GM12878 (cell line): ENCODE measurements around the gene ABCA3. TPM values are rescaled to one million over a fixed set of nuclear protein-coding genes. Genes with fewer than 3 reads are reported as not detected.

ENCODE experiments used
- CHD1 ChIP-seq: IDR thresholded peaks from 2 replicates; pipeline ENCODE4 v1.6.1; 2012; ENCODE audit warnings: low read depth, low read length, improper control_type of control experiment
- EP300 ChIP-seq, 2 experiments: fragments of 150-350 bp in 1 of 2; IDR thresholded peaks; 2 replicates each; pipeline ENCODE4 v1.6.1; 2011 to 2012; ENCODE audit warnings: low read depth in 2 of 2, low read length in 2 of 2, borderline replicate concordance in 1 of 2, improper control_type of control experiment in 1 of 2, inconsistent platforms in 1 of 2; ENCODE audit not compliant: control insufficient read depth in 1 of 2
- ESRRA ChIP-seq: IDR thresholded peaks from 2 replicates; pipeline ENCODE4 v1.6.1; 2012; ENCODE audit warnings: mild to moderate bottlenecking, low read length, improper control_type of control experiment
- HCFC1 ChIP-seq: fragments of 150-350 bp; IDR thresholded peaks from 2 replicates; pipeline ENCODE4 v1.6.1; 2014; ENCODE audit warnings: low read length
- IRF5 ChIP-seq: fragments of 450-650 bp; IDR thresholded peaks from 2 replicates; pipeline ENCODE4 v1.6.1; 2017; ENCODE audit warnings: borderline replicate concordance
- MEF2A ChIP-seq: IDR thresholded peaks from 2 replicates; pipeline ENCODE4 v1.6.1; 2011; ENCODE audit warnings: low read depth, mild to moderate bottlenecking, low read length, moderate library complexity; ENCODE audit not compliant: insufficient read depth
- MTA3 ChIP-seq: IDR thresholded peaks from 2 replicates; pipeline ENCODE4 v1.6.1; 2012; ENCODE audit warnings: low read length, inconsistent platforms, borderline replicate concordance
- MYC ChIP-seq: IDR thresholded peaks from 2 replicates; pipeline ENCODE4 v1.6.1; 2011; ENCODE audit warnings: mild to moderate bottlenecking, low read length, moderate library complexity, inconsistent platforms; ENCODE audit not compliant: insufficient read depth, insufficient replicate concordance, insufficient read length, severe bottlenecking
- NR2F1 ChIP-seq: fragments of 450-650 bp; conservative IDR thresholded peaks from 2 replicates; pipeline ENCODE4 v1.6.1; 2017; ENCODE audit warnings: mild to moderate bottlenecking
- NRF1 ChIP-seq: conservative IDR thresholded peaks from 2 replicates; pipeline ENCODE4 v1.6.1; 2011; ENCODE audit warnings: mild to moderate bottlenecking, low read depth, low read length, improper control_type of control experiment
- PBX3 ChIP-seq: IDR thresholded peaks from 2 replicates; pipeline ENCODE4 v1.6.1; 2011; ENCODE audit warnings: mild to moderate bottlenecking, low read depth, low read length, moderate library complexity; ENCODE audit not compliant: insufficient replicate concordance
- RBBP5 ChIP-seq: fragments of 200-600 bp; sonication (generic); conservative IDR thresholded peaks from 2 replicates; pipeline ENCODE4 v1.6.1; 2016
- RELB ChIP-seq: fragments of 450-650 bp; IDR thresholded peaks from 2 replicates; pipeline ENCODE4 v1.6.1; 2017; ENCODE audit warnings: low read depth, mild to moderate bottlenecking, moderate library complexity
- SRF ChIP-seq, 2 experiments: IDR thresholded peaks; 2 replicates each; pipeline ENCODE4 v1.6.1; 2011; ENCODE audit warnings: low read depth in 2 of 2, low read length in 2 of 2, mild to moderate bottlenecking in 1 of 2, moderate library complexity in 1 of 2
- TCF3 ChIP-seq: IDR thresholded peaks from 2 replicates; pipeline ENCODE4 v1.6.1; 2012; ENCODE audit warnings: low read depth, mild to moderate bottlenecking, low read length, borderline replicate concordance; ENCODE audit not compliant: insufficient read depth
- ZBED1 ChIP-seq: IDR thresholded peaks from 2 replicates; pipeline ENCODE4 v1.6.1; 2016; ENCODE audit warnings: borderline replicate concordance
- ZNF217 ChIP-seq: fragments of 450-650 bp; IDR thresholded peaks from 2 replicates; pipeline ENCODE4 v1.6.1; 2017; ENCODE audit warnings: antibody characterized with exemption, mild to moderate bottlenecking
- polyA plus RNA-seq, 11 experiments: library from polyadenylated mRNA; depleted of rRNA in 4 of 11; unstranded in 6 of 11; stranded (reverse) in 5 of 11; fragments of >200 nt; fragmentation: Nextera tagmentation in 4 of 11; fragmentation: Illumina TruSeq in 1 of 11; extraction: Ambion mirVana in 4 of 11; extraction: Trizol in 1 of 11; gene quantifications; 1 replicate in 1 of 11; 2 replicates in 10 of 11; pipeline versions ENCODE4 v1.2.1 to v1.2.3, GENCODE V29; 2011 to 2016; ENCODE audit warnings: inconsistent platforms in 2 of 11, missing spikeins in 2 of 11, low read depth in 1 of 11
- total RNA-seq, 4 experiments: library from RNA; depleted of rRNA in 3 of 4; stranded (reverse); fragments of >200 nt in 3 of 4; fragmentation: Illumina TruSeq in 1 of 4; extraction: Trizol in 1 of 4; gene quantifications; 2 replicates each; pipeline versions ENCODE4 v1.2.1 to v1.2.3, GENCODE V29; 2013 to 2021
- TF ChIP-seq, protein P1 (sequence below): fragments of 450-650 bp; IDR thresholded peaks from 2 replicates; pipeline ENCODE4 v1.6.1; 2018; ENCODE audit warnings: borderline replicate concordance, mild to moderate bottlenecking; ENCODE audit not compliant: partially characterized antibody
- TF ChIP-seq, protein P2 (sequence below): fragments of 450-650 bp; IDR thresholded peaks from 2 replicates; pipeline ENCODE4 v1.6.1; 2018; ENCODE audit warnings: mild to moderate bottlenecking, low read depth, moderate library complexity; ENCODE audit not compliant: partially characterized antibody

The ABCA3 gene
- total and polyA plus RNA-seq, 10 of the 15 experiments (the other 5 are each of a cell fraction or from before 2014, with no cell fraction given), result 0.71 to 17.6 (median 6.7) TPM

DNA sequence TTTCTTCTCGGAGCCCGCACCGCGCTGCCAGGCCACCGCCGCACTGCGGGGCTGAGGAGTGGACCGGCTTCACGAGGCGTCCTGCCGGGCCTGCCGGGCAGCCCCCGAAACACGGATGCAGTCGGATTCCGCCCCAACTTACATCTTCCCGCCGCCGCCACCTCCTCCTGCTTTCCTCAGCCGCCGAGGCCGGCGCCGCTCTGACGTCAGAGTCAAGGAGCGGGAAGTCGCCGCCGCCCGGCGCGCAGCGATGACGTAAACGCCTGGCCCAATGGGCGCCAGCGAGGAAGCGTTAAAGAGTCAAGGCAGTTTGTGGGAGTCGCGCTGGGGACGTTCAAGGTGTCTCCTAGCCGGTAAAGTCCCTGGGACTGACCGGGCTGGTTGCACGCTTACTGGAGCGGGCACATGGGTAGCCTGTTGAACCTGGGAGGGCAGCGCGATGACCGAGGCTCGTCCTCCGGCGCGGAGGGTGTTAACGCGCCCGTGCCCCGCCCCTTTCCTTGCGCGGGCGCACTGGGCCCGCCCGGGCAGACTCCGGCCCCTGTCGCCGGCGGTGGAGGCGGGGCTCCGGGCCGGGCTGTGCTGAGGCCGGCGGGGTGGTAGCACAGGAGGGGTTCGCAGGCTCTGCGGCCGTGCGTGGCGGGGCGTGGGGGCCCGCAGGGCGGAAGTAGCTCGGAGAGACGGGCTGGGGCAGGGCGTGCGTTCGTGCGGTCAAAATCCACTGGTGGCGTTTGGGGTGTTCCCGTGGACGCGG, 72.4 kb downstream of the ABCA3 start, which contains the start of gene RNPS1 (continued):
- TF ChIP-seq, protein P1, sequence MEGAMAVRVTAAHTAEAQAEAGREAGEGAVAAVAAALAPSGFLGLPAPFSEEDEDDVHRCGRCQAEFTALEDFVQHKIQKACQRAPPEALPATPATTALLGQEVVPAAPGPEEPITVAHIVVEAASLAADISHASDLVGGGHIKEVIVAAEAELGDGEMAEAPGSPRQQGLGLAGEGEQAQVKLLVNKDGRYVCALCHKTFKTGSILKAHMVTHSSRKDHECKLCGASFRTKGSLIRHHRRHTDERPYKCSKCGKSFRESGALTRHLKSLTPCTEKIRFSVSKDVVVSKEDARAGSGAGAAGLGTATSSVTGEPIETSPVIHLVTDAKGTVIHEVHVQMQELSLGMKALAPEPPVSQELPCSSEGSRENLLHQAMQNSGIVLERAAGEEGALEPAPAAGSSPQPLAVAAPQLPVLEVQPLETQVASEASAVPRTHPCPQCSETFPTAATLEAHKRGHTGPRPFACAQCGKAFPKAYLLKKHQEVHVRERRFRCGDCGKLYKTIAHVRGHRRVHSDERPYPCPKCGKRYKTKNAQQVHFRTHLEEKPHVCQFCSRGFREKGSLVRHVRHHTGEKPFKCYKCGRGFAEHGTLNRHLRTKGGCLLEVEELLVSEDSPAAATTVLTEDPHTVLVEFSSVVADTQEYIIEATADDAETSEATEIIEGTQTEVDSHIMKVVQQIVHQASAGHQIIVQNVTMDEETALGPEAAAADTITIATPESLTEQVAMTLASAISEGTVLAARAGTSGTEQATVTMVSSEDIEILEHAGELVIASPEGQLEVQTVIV, result peak; percentile 89
- TF ChIP-seq RBBP5, result peak; percentile 92; the same call in 1 of the 2 replicates
- 0 out of 2 replicates have a peak, but pooled peaks have one; percentile 51 for TF ChIP-seq TCF3
- TF ChIP-seq ESRRA, result 0 out of 2 replicates have a peak, but pooled peaks have one; percentile 49
- TF ChIP-seq ZBED1, result peak; percentile 41; the same call in 1 of the 2 replicates
- no peak for TF ChIP-seq CHD1
- TF ChIP-seq EP300 (IDR thresholded peaks at IDR 0.05; ENCODE audit: borderline replicate concordance in 1 of 2, control insufficient read depth in 1 of 2, low read depth in 2 of 2, low read length in 2 of 2), result 0 out of 4 replicates have a peak, but pooled peaks of 1 of the 2 experiments have one; percentile 10
- no peak for TF ChIP-seq PBX3
- TF ChIP-seq IRF5, result no peak
- no peak for TF ChIP-seq MTA3
- peak; percentile 68 for TF ChIP-seq HCFC1
- TF ChIP-seq, protein P2, sequence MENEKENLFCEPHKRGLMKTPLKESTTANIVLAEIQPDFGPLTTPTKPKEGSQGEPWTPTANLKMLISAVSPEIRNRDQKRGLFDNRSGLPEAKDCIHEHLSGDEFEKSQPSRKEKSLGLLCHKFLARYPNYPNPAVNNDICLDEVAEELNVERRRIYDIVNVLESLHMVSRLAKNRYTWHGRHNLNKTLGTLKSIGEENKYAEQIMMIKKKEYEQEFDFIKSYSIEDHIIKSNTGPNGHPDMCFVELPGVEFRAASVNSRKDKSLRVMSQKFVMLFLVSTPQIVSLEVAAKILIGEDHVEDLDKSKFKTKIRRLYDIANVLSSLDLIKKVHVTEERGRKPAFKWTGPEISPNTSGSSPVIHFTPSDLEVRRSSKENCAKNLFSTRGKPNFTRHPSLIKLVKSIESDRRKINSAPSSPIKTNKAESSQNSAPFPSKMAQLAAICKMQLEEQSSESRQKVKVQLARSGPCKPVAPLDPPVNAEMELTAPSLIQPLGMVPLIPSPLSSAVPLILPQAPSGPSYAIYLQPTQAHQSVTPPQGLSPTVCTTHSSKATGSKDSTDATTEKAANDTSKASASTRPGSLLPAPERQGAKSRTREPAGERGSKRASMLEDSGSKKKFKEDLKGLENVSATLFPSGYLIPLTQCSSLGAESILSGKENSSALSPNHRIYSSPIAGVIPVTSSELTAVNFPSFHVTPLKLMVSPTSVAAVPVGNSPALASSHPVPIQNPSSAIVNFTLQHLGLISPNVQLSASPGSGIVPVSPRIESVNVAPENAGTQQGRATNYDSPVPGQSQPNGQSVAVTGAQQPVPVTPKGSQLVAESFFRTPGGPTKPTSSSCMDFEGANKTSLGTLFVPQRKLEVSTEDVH, result peak; percentile 93
- TF ChIP-seq MYC, result peak; percentile 99
- TF ChIP-seq RELB, result peak; percentile 99
- peak; percentile 91 for TF ChIP-seq NR2F1
- no peak for TF ChIP-seq MEF2A
- TF ChIP-seq ZNF217, result no peak
- peak in 1 of 2 experiments; percentile 86; a peak in 2 of 4 replicates for TF ChIP-seq SRF (IDR thresholded peaks at IDR 0.05; ENCODE audit: low read depth in 2 of 2, low read length in 2 of 2)
- TF ChIP-seq NRF1, result peak; percentile 76
